NCI-H1694 (cell line): Measurements from ENCODE around the gene SMIM20.
"Not testable (repeated sequence)": the region's sequence is repeated elsewhere in the genome, so short reads cannot be mapped to it uniquely, and the experiment has no call there.

ENCODE experiments used
- DNase-seq: peaks from one replicate; lab custom pipeline; 2025; lab: John Stamatoyannopoulos, UW

The SMIM20 gene

GRCh38 chr4:25913851-25914669, at the start of gene SMIM20:
TSS of gene SMIM20 (plus strand) at chr4:25914220. CDS start at chr4:25914314, 94 bp downstream.
- DNase-seq: peak; percentile 17

- no peak for DNase-seq
Measured at GRCh38 chr4:25865586-25865985, 48.4 kb upstream of the SMIM20 start.

- not testable (repeated sequence) for DNase-seq
Measured at GRCh38 chr4:25866401-25866800, 47.6 kb upstream of the SMIM20 start.

GRCh38 chr4:25867781-25868294, 46.2 kb upstream of the SMIM20 start:
- no peak for DNase-seq

DNA sequence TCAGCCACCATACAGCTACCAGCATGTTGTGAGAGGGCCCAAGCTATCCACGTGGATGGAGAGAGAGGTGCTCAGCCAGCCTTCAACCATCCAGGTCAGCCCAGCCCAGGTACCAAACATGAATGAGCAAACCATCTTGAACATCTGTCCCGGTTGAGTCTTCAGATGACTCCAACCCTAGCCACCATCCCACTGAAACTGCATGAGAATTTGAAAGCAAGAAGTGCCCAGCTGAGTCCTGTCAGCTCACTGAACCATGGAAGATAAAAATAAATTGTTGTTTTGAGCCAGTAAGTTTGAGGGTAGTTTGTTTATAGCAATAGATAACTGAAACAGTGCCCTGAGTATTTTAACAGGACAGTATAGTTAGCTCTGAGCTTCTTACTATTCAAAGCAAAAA, 43.9 kb upstream of the SMIM20 start:
- no peak for DNase-seq

DNA sequence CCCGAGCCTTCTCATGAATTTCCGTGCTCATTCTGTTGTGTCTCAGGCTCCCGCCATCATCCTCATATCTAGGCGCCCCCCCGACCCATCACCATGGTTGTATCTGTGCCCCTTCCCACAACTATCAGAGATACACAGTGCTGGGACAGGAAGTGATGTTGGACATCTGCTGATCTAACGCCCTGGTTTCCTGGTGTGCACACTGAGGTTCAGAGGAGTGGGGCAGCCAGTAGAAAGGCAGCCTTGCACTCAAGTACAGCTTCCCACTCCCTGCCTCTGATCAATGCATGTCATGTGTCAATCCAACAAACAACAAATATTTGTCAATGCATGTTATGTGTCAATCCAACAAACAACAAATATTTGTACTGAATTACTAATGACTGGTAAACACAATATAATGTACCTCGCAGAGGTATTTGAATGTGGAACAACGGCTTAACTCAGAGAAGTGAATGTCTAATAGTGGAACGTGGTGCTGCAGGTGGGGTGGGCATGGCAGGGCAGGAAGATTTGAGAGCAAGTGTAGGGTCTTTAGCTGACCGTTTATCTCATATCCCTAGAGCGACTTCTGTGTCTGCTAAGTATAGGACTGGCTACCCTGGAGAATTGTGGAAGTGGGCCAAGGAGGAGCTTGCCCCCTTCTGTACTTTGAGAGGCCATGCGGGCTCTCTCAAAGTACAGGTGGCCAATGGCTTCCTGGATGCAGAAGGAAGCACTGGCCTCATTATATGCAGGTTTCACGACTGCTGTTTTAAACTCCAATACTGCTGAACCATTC, 41.0 kb upstream of the SMIM20 start:
- DNase-seq: no peak

GRCh38 chr4:25873632-25874129, 40.3 kb upstream of the SMIM20 start:
- no peak for DNase-seq

DNA sequence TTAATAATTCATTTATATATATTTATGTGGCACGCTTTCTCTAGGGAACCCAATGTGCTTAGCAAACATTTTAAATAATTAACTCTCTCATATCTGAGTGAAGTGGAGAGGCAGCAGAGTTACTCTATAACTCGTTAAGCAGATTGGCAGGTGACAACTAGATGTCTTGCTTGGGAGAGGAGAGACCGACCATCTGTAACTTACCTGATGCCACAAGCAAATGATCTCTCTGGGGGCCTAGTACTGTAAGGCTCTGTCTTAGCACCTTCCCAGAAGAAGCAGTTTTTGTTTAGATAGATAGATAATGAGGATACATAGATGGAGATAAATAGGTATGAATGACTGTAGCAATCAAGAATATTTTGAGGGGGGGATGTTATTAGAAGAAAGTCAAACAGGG, 39.4 kb upstream of the SMIM20 start:
- no peak for DNase-seq

- DNase-seq: no peak
Measured at GRCh38 chr4:25875281-25875745, 38.7 kb upstream of the SMIM20 start.

- DNase-seq: no peak
Measured at GRCh38 chr4:25878676-25879075, 35.3 kb upstream of the SMIM20 start.

GRCh38 chr4:25879091-25879584, 34.9 kb upstream of the SMIM20 start:
- DNase-seq: no peak

GRCh38 chr4:25879587-25879986, 34.4 kb upstream of the SMIM20 start:
- DNase-seq: no peak

DNA sequence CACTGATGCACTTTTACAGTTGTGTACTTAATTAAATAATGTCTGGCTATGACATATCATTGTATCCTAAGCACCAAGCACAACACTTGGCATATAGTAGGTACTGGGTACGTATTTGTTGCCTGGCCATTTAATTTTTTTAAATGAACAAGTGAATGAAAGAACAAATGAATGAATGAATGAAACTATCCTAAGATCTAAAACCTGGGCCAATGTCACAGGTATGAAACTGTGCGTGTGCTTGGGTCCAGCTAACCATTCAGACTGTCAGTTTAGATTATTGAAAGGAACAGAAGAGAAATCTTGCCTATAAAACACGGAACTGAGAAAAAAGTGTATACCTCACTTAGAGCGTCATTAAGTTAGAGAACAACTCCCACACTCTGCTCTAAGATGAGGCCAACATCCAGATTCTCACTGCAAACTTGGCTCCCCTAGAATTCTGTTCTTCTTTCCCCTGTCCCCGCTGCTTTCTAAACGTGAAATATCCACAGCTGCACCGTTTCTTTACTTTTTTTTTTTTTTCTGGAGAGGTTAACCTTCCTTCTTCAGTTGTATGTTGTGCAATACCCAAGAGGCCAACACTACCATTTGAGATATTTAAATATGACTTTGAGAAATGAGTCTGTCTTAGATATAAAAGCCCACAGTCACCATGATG, 33.9 kb upstream of the SMIM20 start:
- no peak for DNase-seq

GRCh38 chr4:25881193-25881592, 32.8 kb upstream of the SMIM20 start:
- DNase-seq: no peak

- DNase-seq: no peak
Measured at GRCh38 chr4:25882226-25882625, 31.8 kb upstream of the SMIM20 start.

DNA sequence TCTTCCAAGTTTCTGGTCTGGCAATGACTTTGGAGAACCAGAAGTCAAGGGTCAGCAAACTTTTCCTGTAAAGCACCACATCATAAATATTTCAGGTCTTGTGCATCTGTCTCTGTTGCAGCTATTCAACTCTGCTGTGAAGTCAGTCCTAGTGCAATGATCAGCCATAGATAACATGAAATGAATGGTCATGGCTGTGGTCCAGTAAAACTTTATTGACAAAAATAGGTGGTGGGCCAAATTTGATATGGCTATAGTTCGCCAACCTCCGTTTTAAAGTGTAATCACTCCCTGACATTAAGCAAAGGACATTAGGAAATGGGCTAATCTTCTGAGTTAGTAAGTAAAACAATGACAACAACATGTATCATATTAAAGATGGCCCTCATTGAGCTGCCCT, 30.5 kb upstream of the SMIM20 start:
- no peak for DNase-seq

DNA sequence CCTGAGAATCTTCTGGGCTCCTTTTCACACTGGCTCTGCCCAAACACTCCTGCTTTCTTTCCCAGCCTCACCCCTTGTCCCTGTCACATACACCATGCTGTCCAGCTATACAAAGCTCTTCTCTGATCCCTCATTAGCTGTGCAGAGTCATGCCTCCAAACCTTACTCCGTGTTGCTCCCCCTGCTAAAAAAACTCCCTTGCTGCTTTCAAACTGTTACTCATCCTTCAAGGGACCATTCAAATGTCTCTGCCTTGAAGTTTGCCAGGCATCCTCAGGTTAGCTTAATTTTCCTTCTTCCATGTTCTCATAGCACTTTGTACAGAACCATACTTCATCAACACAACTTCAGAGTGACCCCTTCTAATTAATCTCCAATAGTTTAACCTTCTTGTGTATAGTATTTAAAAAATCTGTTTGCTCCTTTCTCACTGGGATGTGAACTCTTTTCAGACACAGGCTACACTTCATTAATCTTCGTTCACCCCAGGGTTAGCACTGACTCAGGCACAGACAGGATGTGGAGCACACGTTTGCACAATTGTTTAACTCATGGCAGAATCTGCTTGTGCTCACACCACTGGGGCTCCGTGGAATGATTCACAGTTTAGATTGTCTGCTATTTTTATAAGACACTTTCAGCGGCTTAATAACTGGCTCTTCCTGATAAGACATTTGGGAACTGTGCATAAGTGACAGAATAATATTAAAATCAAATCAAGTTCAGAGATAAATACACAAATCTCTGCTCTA, 29.8 kb upstream of the SMIM20 start:
- DNase-seq: no peak

GRCh38 chr4:25888781-25889180, 25.2 kb upstream of the SMIM20 start:
- DNase-seq: no peak

DNA sequence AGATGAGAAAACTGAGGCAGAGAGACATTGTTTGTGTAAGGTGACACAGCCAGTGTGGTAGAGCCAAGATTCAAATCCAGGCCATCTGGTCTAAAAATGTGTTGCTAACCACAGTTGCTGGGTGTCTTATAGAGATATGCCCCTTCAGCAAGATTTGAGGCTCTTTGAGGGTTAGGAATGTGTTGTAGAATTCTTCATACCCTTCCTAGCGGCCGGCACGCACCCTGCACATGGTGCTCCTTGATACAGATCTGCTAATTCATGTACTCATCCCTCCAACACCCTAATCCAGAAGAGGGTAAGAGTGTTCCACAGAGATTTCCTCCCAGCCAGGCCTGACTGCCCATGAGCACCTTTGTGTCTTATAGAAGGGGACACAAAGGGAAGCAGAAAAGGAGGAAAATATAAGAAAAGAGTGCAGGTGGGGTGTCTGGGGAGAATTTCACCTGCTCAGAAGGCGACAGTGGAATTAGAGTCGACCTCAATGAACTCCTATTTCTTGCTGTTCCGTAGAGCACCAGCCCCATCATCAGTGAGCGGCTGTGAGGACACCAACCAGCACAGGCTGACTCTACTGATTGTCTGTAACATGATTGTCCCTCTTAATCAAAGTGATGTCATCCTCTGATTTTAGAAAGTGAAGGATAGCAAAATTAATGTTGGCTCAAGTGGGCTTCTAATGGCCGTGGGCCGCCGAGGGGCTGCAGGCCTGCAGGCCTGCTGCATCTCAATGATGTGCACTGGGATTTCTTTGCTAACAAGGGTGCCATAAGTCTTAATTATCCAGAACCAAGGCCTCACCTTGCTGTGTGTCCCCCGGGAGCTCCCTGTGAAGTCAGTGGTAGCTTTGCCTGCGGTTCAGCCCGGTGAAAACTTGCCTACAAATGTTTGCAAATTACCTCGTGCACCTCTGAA, 24.2 kb upstream of the SMIM20 start:
- DNase-seq: no peak
